SIG-M5 treated with dmso at 0.1 percent for 504 hours (cell line): ENCODE measurements around the gene PSMG3.
A peak's percentile ranks its signal among the peaks of the same experiment; 100 is the strongest.

Experiments
- DNase-seq: peaks from one replicate; lab custom pipeline; 2025; ENCODE audit not compliant: unreplicated experiment; lab: John Stamatoyannopoulos, UW

The PSMG3 gene

DNA sequence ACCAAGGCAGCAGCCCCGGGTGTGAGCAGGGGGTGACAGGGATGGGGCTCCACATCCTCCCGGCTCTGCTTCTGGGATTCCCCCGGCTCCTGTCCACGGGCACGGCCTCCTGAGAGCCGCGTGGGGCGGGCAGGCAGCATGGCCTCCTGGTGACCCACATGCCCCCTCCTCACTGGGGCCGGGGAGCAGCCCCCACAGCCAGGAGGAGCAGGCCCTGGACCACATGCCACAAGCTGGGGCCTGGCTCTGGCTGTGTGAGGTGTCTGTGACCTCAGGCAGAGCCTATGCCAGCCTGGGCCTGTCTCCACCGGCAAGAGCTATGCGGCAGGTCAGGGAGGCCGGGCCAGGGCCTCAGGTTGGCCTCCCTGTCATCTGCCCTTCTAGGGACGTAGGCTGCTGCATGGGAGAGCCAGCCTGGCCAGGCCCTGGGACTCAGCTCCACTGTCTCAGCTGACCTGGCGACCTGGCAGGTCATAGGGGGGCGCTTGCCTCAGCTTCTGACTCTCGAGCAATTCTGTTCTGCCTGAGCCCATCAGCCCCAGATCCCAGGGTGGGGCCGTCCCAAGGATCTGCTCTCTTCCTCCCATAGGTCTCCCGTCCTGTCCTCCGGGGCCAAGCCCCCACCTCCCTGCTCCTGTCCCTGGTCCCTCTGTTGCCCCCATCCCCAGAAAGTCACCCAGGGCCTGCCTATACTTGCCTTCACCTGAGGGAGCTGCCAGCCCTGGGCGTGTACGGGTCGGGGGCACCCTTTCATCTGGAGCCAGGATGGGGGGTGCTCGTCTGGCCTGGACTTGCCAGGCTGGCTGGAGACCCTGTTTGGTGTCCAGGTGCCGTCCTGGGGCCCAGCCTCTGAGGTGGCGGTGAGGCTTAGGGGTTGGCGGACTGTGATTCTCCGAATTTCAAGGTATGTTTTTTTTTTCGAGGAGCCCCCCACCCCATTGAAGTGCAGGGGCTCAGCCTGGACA, 9.9 kb downstream of the PSMG3 start:
- DNase-seq = no peak

DNA sequence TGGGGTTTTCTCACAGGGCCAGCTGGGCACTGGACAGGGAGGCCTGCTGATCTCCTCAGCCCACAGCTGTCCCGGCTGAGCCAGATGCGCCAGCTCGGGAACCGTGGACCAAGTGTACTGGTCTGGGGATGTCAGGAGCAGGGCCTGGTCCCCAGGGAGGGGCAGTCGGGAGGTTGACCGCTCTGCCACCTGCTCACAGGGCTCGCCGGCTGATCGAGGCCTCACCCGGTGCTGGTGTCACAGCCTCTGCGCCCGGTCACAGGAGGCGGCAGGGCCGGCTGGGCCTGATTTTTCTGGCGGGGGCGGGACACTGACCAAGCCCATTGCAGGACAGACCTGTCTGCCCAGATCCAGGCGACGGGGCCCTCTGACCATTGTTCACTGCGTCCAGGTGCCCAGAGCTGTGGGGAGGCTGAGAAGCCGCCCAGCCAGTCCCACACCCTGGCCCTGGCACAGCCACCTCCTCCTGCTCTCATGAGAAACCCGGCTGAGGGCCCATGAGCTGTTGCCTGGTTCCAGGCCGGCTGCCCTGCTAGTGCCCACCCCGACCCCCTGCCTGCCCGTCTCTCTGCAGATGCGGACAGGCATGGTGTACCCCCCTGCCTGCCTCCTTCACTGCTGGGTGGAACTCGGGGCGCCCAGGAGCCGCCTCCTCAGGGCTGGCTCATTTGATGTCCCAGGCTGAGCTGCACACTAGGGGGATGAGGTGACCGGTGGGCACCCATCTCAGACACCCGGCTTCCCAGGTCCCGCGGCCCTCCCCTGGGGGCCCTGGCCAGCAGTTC, 10.8 kb downstream of the PSMG3 start:
- peak; percentile 23 for DNase-seq

DNA sequence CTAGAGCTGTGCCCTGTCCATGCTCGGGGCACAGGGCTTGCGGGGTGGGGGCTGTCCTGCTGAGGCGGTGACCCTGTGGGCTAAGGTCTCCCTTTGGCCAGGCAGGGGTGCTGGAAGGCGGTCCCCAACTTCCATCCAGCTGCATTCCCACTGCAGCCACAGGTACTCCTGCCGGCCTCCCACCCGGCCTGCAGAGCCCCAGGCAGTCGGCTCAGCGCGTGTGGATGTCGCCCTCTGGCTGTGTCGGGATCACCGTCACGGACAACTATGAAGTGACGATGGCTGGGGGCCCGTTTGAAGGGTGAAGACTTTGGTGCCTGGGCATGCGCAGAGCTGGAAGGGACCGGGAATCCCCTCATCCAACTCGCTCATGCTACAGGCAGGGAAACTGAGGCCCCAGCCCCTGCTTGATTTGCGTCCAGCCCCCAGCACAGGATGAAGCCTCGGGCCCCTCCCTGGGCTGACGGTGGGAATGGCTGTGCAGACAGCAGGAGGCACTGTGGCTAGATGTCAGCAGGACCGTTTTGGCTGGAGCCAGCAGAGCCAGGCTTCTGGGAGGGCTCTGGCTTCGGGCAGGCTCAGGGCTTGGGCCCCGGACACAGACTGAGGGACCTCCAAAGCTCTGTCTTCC, 11.5 kb downstream of the PSMG3 start:
- no peak for DNase-seq

DNA sequence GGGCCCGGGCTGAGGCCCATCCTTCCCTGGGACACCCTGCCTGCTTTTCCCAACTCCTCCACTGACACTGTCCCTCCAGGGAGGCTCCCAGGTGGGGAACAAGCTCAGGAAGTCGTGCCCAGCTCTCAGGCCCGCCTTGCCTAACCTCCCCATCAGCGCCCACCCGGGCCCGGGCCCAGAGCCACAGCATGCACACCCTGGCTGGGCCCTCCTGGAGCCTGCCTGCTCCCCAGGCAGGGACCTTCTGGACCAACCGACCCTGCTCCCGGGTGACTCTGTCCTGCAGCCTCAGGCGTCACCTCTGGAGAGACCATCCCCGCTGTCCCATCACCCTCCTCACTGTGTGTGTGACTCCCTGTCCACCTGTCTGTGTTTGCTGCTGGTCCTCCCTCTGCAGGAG, 12.1 kb downstream of the PSMG3 start:
- no peak for DNase-seq

DNA sequence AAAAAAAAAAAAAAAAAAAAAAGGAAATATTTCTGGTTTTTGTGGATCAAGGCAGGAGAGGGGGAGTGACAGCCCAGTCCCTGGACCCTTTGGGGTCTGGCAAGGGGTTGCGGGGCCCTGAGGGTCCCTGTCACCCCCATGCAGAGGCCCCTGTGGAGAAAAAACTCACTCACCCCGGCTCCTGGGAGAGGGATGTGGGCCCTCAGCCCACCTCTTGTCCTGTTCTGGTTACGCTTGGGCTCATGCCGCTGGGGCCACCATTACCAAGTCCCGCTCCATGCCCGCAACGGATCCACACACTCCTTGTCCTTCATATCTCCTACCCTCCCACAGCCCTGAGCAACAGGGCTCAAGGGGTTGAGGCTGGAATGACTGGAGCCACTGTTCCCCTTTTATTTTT, 12.8 kb downstream of the PSMG3 start:
- no peak for DNase-seq

DNA sequence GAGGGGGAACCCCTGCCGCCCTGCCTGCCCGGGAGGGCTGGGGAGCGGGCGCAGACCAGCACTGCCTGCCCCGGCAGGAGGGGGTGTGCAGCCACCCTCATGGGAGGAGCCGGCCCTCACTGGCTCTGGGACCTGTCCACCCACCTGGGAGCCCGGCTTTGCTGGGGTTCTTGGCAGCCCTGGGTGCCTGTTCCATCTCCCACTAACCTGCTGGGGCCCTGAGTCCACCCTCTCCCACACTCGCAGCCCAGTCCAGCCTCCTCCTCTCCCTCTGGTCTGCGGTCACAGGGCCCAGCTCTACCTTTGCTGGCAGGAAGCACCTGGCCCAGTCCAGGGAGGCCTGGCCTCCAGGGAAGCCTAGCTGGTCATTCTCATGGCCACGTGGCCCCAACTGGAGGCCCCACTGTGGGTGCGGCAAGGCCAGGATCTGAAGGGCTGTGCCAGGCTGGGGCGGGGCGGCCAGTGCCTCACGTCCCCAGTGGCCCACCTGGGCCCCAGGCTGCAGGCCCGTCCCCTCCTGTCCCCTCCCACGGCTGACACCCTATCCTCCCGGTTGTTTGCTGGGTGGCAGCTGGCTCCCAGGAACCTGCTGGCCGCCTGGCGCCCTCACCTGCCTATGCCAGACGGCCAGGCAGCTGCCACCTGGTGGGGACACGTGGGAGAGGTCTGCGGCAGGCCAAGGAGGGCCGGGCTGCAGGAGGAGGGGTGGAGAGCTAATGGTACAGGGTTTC, 13.9 kb downstream of the PSMG3 start, which contains the start of gene TMEM184A:
Gene TMEM184A, minus strand, starts transcription at position 393 of the 731 bp plus-strand sequence. CDS start 721 bp downstream, outside the sequence.
- peak; percentile 70 for DNase-seq

DNA sequence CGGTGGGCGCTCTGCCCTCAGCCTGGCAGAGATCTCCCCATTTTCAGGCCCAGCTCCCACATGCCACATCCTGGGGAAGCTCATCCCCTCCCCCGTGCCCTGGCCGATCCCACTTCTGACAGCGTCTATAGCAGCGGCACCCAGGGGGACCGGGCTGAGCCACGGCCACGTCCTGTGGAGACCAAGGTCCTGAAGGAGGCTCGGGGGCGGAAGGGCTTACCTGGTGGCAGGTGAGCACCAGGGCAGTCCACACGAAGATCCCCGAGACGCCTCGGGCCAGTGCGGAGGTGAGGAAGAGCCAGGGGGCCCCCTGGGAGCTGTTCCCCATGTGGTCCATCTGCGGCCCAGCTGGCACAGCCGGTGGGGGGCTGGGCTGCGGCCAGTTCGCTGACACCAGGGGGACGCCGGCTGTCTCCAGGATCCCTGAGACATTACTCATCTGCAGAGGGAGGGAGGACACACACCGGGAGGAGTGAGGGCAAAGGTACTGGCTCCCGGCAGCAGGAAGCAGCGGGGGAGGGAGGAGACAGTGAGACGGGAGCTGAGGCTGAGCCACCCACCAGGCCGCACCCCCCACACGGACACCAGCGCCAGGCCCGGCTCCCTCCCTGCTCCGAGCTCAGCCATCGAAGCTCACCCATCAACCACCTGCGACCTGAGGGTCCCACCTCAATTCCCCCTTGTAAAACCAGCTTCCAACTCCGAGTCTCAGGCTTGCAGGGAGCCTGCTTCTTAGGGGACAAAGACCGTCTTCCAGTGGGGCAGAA, 14.6 kb downstream of the PSMG3 start:
- DNase-seq = peak; percentile 63

DNA sequence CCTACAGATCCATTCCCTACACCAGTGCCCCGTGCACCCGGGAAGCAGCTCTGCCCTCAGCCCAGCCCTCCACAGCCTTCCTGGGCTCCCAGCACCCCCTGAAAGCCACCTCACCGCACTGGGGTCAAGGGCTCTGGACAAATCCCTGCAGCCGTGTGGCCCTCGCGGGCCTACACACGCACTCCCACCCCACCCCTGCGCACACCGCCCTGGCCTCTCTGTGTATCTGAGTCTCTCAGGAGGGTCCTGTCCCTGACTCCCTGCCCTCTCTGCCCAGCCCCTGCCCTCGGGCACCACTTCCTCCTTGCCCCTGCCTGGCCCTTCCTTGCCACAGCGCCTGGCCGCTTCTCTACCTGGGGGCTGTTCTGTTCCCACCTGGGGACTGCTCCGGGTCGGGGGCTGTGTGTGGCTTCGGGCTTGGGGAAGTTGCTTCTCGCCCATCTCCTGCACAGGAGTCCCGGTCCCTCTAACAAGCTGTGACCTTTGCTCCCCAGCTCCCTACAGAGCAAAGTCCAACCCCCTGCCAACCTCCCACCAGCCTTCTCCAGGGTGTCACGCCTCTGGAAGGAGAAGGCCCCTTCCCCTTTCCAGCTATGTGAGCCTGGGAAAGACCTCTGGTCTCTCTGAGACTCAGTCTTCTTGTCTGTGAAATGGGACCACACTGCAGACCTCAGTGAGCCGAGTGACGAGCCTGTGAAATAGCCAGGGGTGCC, 15.3 kb downstream of the PSMG3 start:
- DNase-seq = no peak

DNA sequence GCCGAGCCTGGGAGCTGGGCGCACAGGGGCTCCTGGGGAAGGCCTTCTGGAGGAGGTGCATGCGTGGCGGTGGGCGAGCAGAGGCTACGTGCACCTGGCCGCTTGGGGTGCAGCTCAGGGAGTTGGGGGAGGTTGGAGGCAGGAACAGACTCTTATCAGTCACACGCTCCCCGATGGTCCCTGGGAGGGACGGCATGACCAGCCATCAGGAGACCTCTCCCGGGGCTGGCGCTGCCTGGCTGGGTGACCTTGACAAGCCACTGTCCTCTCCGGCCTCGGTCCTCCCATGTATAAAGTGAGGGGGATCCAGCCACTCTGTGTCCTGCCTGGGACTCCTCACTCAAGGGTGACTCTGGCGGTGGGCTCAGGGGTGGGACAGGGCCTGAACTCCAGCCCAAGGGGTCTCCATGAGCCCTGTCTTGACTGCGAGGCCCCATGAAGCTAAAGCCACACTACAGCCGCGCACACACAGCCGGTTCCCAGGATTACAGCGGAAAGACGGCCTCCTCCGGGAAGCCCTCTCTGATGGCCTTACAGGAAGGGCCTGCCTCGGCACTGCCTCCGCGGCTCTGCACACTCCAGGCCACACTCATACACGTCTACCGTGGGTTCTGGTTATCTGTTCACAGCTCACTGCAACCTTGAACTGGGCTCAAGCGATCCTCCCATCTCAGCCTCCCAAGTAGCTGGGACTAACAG, 16.2 kb downstream of the PSMG3 start:
- no peak for DNase-seq

DNA sequence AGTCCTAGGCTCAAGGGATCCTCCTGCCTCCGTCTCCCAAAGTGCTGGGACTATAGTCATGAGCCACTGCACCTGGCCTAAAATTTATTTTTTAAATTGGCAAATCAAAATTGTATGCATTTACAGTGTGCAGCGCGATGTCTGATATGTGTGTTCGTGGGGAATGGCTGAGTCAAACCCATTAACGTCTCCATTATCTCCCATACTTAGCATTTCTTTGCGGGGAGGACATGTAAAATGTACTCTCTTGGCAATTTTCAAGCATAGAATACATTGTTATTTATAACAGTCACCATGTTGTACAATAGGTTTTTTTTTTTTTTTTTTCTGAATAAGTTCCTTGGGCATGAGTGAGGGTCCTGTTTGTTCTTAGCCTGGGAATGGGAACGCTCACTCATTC, 17.6 kb downstream of the PSMG3 start:
- no peak for DNase-seq

DNA sequence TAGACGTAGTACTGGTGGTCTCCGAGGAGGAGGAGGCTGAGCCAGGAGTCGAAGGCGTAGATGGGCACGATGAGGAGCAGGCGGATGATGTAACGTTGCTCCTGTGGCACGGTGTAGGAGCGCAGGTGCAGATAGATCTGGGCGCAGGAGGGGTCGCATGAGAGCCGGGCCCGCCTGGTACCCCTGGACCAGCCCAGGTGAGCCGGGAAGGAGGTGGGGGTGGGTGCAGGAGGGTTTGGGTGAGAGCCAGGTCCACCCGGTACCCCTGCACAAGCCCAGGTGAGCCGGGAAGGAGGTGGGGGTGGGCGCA, 19.0 kb downstream of the PSMG3 start:
- DNase-seq = no peak

DNA sequence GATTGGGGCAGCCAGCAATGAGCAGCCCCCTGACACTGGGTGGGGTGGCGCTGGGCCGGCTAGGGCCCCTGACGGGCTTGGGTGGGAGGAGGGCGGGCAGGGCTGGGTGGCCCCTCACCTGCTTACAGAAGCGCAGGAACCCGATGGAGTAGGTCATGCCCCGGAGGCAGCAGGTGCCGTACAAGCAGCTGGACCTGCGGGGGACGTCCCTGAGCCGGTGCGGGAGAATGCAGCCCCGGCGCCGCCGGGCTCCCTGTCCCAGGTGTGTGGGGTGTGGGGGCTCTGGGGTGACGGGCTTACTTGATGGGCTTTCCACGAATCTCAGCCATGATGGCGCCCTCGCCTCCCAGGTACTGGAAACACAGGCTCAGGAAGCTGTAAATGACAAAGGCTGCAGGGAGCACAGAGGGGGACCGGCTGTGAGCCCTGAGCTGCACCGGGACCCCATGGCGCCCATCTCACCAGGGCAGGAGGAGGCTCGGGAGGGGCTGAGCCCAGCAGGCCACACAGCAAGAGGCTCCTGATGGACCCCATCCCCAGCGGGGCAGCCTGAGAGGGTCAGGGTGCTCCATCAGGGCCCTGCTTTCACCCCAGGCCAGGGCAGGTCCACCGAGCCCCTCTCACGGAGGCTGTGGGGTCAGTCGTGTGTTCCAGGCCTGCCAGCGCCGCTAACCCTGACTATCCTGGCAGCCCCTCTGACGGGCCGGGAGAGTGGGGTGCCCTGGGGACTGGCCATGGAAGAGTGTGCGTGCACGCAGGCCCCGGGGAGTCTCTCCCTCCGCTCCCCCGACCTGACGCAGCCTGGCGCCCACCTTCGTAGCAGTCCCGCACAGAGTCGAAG, 19.6 kb downstream of the PSMG3 start:
- no peak for DNase-seq

DNA sequence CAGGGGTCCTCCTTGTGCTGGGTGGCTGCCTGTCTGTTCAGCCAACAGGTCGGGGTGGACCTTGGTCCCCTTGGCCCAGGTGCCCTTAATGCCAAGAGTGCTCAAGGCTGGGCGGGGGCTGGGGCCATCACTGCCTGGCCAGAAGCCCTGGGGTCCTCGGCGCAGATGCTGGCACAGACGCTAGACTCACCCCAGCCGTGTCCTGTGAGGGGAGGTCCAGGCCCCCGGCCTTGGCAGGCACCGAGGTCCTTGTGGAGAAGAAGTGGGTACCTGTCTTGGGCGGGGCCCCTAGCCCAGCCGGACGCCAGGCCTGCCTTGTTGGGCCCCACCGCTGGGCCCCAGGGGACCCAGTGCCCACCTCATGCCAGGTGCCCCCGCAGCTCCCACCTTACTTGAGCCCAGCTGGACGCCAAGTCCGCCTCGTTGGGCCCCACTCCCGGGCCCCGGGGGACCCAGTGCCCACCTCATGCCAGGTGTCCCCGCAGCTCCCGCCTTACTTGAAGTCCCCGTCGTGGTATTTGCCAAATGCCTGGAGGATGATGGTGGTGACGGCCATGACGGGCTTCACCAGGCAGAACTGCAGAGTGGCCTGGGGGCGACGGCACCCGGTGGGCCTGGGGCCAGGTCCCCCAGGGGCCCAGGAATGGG, 20.4 kb downstream of the PSMG3 start:
- no peak for DNase-seq

DNA sequence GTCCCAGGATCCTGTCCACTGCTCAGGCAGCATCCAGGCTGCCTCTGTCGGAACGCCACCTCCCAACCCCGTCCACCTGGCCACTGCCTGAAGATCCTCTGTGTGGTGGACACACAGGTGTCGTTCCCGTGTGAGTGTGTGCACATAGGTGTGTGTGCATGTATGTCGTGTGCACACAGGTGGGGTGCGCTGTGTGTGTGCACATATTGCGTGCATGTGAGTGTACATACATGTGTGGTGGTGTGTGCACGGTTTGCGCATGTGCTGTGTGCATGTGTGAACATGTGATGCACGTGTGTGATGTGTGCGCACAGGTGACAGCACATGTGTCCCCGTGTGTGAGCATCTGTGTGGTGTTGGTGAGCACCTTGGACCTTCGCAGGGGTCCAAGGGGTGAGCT, 20.9 kb downstream of the PSMG3 start:
- DNase-seq = no peak

DNA sequence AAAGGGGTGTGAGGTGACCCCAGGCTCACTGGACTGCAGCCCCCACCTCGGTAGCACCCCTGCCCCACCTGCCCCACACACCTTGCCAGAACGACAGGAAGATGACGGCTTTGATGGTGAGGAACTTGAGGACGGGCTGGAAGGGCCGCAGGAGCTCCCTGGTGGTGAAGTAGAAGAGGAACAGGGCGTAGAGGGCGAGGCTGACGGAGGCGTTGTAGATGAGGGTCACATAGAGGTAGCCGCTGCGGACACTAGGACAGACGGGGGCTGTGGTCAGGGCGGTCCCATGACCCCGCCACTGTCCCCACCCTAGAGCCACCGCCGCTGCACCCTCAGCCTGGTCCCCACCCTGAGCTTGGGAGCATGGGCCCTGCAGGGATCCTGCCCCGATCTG, 21.4 kb downstream of the PSMG3 start:
- DNase-seq = no peak

DNA sequence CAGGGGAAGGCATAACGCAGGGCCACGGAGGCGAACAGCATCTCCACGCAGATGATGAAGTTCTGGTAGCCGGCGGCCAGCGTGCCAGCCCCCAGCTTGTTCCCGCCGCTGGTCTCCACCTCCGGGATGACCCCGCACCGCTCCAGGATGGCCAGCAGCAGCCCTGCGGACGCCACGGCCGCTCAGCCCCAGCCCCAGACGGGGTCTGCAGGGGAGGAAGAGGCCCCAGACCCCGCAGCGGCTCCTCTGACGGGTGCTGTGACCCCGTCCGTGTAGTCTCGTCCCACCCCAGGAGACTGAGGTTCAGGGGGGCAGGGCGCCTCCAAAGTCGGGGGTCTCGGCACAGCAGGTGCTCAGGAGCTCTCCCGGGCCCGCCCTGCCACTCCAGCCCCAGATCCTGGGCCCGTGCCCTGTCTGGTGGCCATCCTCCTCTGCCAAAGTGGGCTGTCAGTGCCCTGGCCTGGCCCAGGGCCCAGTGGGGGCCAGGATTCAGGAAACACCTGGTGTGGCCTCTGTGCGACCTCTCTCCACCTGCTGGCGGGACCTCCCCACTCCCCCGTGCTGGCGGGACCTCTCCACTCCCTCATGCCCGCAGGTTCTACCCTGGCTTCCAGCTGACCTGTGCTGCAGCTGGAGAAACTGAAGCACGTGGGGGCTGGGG, 21.9 kb downstream of the PSMG3 start:
- DNase-seq = no peak
